Lung (tissue), 12 donors: ENCODE measurements around the gene RPS6KA2. TPM values are rescaled to one million over a fixed set of nuclear protein-coding genes. Genes with fewer than 3 reads are reported as not detected.

ENCODE experiments used
- ATAC-seq: fragments of 200-7000 bp; cut with Tn5 transposase; one replicate; pipeline ENCODE4 v1.9.1; 2020; ENCODE audit warnings: moderate number of reproducible peaks; ENCODE audit not compliant: insufficient read depth, low FRiP score
- DNase-seq, 3 donors: peaks; one replicate each; pipeline ENCODE4 v3.0.0-alpha.2; 2013 to 2017
- H3K27ac ChIP-seq, 2 donors: one replicate each; pipeline ENCODE4 v1.5.1; 2013; ENCODE audit warnings: mild to moderate bottlenecking in 2 of 2, moderate library complexity in 2 of 2, control low read depth in 1 of 2, inconsistent platforms in 1 of 2, low read depth in 1 of 2, low read length in 1 of 2
- H3K27me3 ChIP-seq, 3 donors: one replicate each; pipeline ENCODE4 v1.5.1; 2013; ENCODE audit warnings: low read length in 2 of 3; ENCODE audit not compliant: control insufficient read depth in 3 of 3, insufficient read depth in 3 of 3
- H3K36me3 ChIP-seq, 4 donors: one replicate each; pipeline ENCODE4 v1.5.1; 2013; ENCODE audit warnings: low read length in 4 of 4, mild to moderate bottlenecking in 1 of 4, moderate library complexity in 1 of 4; ENCODE audit not compliant: control insufficient read depth in 4 of 4, insufficient read depth in 4 of 4
- H3K4me1 ChIP-seq, 5 donors: one replicate each; pipeline ENCODE4 v1.5.1; 2013; ENCODE audit warnings: low read length in 5 of 5, mild to moderate bottlenecking in 2 of 5, moderate library complexity in 1 of 5; ENCODE audit not compliant: control insufficient read depth in 5 of 5, insufficient read depth in 5 of 5
- H3K4me3 ChIP-seq: one replicate; pipeline ENCODE4 v1.5.1; 2013; ENCODE audit warnings: mild to moderate bottlenecking, control low read depth, moderate library complexity
- H3K9ac ChIP-seq, 2 donors: one replicate each; pipeline ENCODE4 v1.5.1; 2013; ENCODE audit warnings: low read length in 2 of 2, control low read depth in 1 of 2; ENCODE audit not compliant: insufficient read depth in 1 of 2
- H3K9me3 ChIP-seq, 4 donors: one replicate each; pipeline ENCODE4 v1.5.1; 2013; ENCODE audit warnings: low read length in 3 of 4, mild to moderate bottlenecking in 1 of 4, moderate library complexity in 1 of 4; ENCODE audit not compliant: control insufficient read depth in 4 of 4, insufficient read depth in 3 of 4
- CTCF ChIP-seq: IDR thresholded peaks from 2 replicates; pipeline ENCODE4 v1.5.1; 2012; ENCODE audit warnings: mild to moderate bottlenecking; ENCODE audit errors: control extremely low read depth, extremely low read depth
- WGBS, 2 donors: extraction: QIAGEN DNeasy Blood & Tissue Kit; methylation state at CpG; one replicate each; pipeline ENCODE4 v1.1.7; 2013; 5-methylcytosine and 5-hydroxymethylcytosine counted together
- polyA plus RNA-seq, 2 donors: library from polyadenylated mRNA; stranded (reverse); fragments of 200-250 nt; gene quantifications; one replicate each; pipeline ENCODE4 v1.2.1, GENCODE V29; 2013
- total RNA-seq, 2 donors: library from RNA; depleted of rRNA in 1 of 2; stranded (reverse); fragments of >200 nt in 1 of 2; gene quantifications; one replicate each; pipeline ENCODE4 v1.2.1, GENCODE V29; 2014 to 2021
- donor health status: control.
- donor health status: control.
- donor health status: Bipolar disorder and iron deficiency.
- donor health status: healthy.
- donor health status: DM: yes; HTN: yes; CAD: no.

RPS6KA2 gene
- total and polyA plus RNA-seq, 4 donors = 61.9 to 185 (median 105) TPM

- DNase-seq (no peak), ATAC-seq (no peak)
- WGBS, 2 donors = 69 to 84% methylated on average over 11 of the region's 11 CpGs
Measured at GRCh38 chr6:166662690-166663089, 35.6 kb upstream of the RPS6KA2 start.

GRCh38 chr6:166661327-166662085 is 34.5 kb upstream of the RPS6KA2 start:
- Histone ChIP-seq H3K27me3 (peaks cover 0 to 10% (median 5%) of the 10 kb centered on the region in 3 donors), H3K36me3 (no peaks in the 10 kb centered on the region), H3K9ac (no peak overlapping the region), H3K9me3 (no peaks in the 10 kb centered on the region), H3K4me1 (peaks cover 0 to 7% (median 2%) of the 10 kb centered on the region in 5 donors), H3K4me3 (no peak overlapping the region), H3K27ac (no peak overlapping the region)
- WGBS, 2 donors = 94 to 95% methylated on average over 12 of the region's 12 CpGs
- DNase-seq = no peak
- no peak for ATAC-seq
- no peak for TF ChIP-seq CTCF

More at GRCh38 chr6:166662690-166663089, 35.6 kb upstream of the RPS6KA2 start:
- Histone ChIP-seq H3K4me1 (peaks cover 0 to 3% (median 0%) of the 10 kb centered on the region in 5 donors), H3K9me3 (no peaks in the 10 kb centered on the region), H3K9ac (no peak overlapping the region), H3K36me3 (no peaks in the 10 kb centered on the region), H3K27ac (no peak overlapping the region), H3K27me3 (peaks cover 0 to under 1% (median 0%) of the 10 kb centered on the region in 3 donors), H3K4me3 (no peak overlapping the region)
- no peak for TF ChIP-seq CTCF

GRCh38 chr6:166660157-166660688 is 33.2 kb upstream of the RPS6KA2 start:
- H3K27me3 ChIP-seq = peaks cover 0 to 22% (median 15%) of the 10 kb centered on the region in 3 donors
- ATAC-seq = no peak
- H3K9ac ChIP-seq = no peak overlapping the region
- no peak overlapping the region for H3K27ac ChIP-seq
- TF ChIP-seq CTCF = no peak
- DNase-seq = no peak
- H3K36me3 ChIP-seq = no peaks in the 10 kb centered on the region
- WGBS, 2 donors = 72 to 74% methylated on average over 5 of the region's 5 CpGs
- peaks cover 0 to 9% (median 3%) of the 10 kb centered on the region in 5 donors for H3K4me1 ChIP-seq
- peaks cover 0 to 3% (median 0%) of the 10 kb centered on the region in 4 donors for H3K9me3 ChIP-seq
- no peak overlapping the region for H3K4me3 ChIP-seq
